NT2/D1 (cell line): ENCODE results near the gene VPS41.

Experiments
- SUZ12 ChIP-seq: IDR thresholded peaks from 2 replicates; pipeline ENCODE4 v1.6.1; 2011; ENCODE audit not compliant: insufficient read length, insufficient read depth; ENCODE audit errors: extremely low read depth
- YY1 ChIP-seq: IDR thresholded peaks from 2 replicates; pipeline ENCODE4 v1.6.1; 2011; ENCODE audit not compliant: insufficient read length, insufficient read depth
- ZNF274 ChIP-seq: IDR thresholded peaks from 2 replicates; pipeline ENCODE4 v1.6.1; 2011; ENCODE audit warnings: mild to moderate bottlenecking, low read depth, low read length

DNA sequence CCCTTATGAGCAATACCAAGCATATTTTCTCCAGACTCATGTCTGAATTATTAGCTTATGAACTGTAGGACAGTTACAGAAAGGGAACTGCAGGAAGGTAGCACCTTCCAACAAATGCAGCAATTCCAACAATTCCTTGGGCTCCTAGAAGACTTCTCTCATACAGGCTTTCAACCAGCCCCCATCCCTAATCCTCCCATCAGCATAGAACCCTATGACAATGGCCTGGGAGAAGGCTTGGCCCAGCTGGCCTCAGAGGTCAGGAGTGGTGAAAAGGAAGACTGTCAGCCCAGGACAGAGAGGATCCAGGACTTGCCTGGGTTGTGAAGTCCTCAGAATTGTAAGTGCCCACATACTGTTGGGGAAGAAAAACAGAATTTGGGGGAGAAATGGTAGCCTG is 5.9 kb downstream of the VPS41 start:
- TF ChIP-seq ZNF274 (no peak), YY1 (no peak), SUZ12 (no peak)
